HepG2 (cell line): Measurements from ENCODE around the gene DSN1. TPM values are rescaled to one million over a fixed set of nuclear protein-coding genes. Genes with fewer than 3 reads are reported as not detected.

Experiments used
- FOSL1 ChIP-seq: sonication (generic); formaldehyde crosslinking; IDR thresholded peaks from 2 replicates; pipeline ENCODE4 v1.9.0; 2021; ENCODE audit warnings: missing genetic modification reagents, borderline replicate concordance
- FOXK2 ChIP-seq: fragments of 450-650 bp; IDR thresholded peaks from 2 replicates; pipeline ENCODE4 v1.6.1; 2016
- HOXA7 ChIP-seq: sonication (generic); formaldehyde crosslinking; IDR thresholded peaks from 2 replicates; pipeline ENCODE4 v1.8.1; 2022; ENCODE audit warnings: mild to moderate bottlenecking, missing genetic modification reagents, moderate library complexity
- NCOR1 ChIP-seq: fragments of 200-600 bp; sonication (generic); IDR thresholded peaks from 2 replicates; pipeline ENCODE4 v1.7.0; 2017; ENCODE audit warnings: antibody characterized with exemption, low read length, borderline replicate concordance
- SAP130 ChIP-seq: IDR thresholded peaks from 2 replicates; pipeline ENCODE4 v1.6.1; 2016; ENCODE audit warnings: low read depth
- STAG1 ChIP-seq: sonication (generic); formaldehyde crosslinking; IDR thresholded peaks from 2 replicates; pipeline ENCODE4 v1.4.0; 2020; ENCODE audit warnings: missing genetic modification reagents
- ZNF24 ChIP-seq: fragments of 450-650 bp; IDR thresholded peaks from 2 replicates; pipeline ENCODE4 v1.6.1; 2017; ENCODE audit warnings: antibody characterized with exemption, mild to moderate bottlenecking
- ZNF260 ChIP-seq: sonication (generic); formaldehyde crosslinking; IDR thresholded peaks from 2 replicates; pipeline ENCODE4 v1.4.0; 2020; ENCODE audit warnings: missing genetic modification reagents, low read depth, mild to moderate bottlenecking, borderline replicate concordance
- ZNF431 ChIP-seq: sonication (generic); formaldehyde crosslinking; IDR thresholded peaks from 2 replicates; pipeline ENCODE4 v1.9.0; 2022; ENCODE audit warnings: missing genetic modification reagents, low read depth, mild to moderate bottlenecking, borderline replicate concordance
- ZNF788 ChIP-seq: sonication (generic); formaldehyde crosslinking; IDR thresholded peaks from 2 replicates; pipeline ENCODE4 v1.5.0; 2020; ENCODE audit warnings: mild to moderate bottlenecking, missing genetic modification reagents, borderline replicate concordance
- ZSCAN29 ChIP-seq: sonication (generic); formaldehyde crosslinking; conservative IDR thresholded peaks from 2 replicates; pipeline ENCODE4 v1.4.0; 2020; ENCODE audit warnings: mild to moderate bottlenecking, missing genetic modification reagents
- polyA plus RNA-seq, 8 experiments: library from polyadenylated mRNA; depleted of rRNA in 3 of 8; stranded (reverse) in 7 of 8; unstranded in 1 of 8; fragments of >200 nt; fragmentation: Illumina TruSeq in 4 of 8; extraction: Trizol in 4 of 8; gene quantifications; 2 replicates each; pipeline versions ENCODE4 v1.2.1 to v1.2.3, GENCODE V29; 2011 to 2016; ENCODE audit warnings: low read depth in 4 of 8, missing spikeins in 1 of 8, mixed read lengths in 1 of 8; ENCODE audit not compliant: insufficient read depth in 1 of 8
- total RNA-seq, 5 experiments: library from RNA; depleted of rRNA; stranded (reverse); fragments of >200 nt; fragmentation: Illumina TruSeq; extraction: Trizol; gene quantifications; 2 replicates each; pipeline ENCODE4 v1.2.3, GENCODE V29; 2016; ENCODE audit warnings: low read depth in 1 of 5
- TF ChIP-seq, protein P1 (sequence below): sonication (generic); formaldehyde crosslinking; IDR thresholded peaks from 2 replicates; pipeline ENCODE4 v1.5.1; 2020; ENCODE audit warnings: missing genetic modification reagents, mild to moderate bottlenecking, borderline replicate concordance
- TF ChIP-seq, protein P2 (sequence below): sonication (generic); formaldehyde crosslinking; IDR thresholded peaks from 2 replicates; pipeline ENCODE4 v1.8.0; 2022; ENCODE audit warnings: mild to moderate bottlenecking, missing genetic modification reagents, borderline replicate concordance
- TF ChIP-seq, protein P3 (sequence below): sonication (generic); formaldehyde crosslinking; IDR thresholded peaks from 2 replicates; pipeline ENCODE4 v1.9.0; 2022; ENCODE audit warnings: missing genetic modification reagents, mild to moderate bottlenecking, borderline replicate concordance
- TF ChIP-seq, protein P4 (sequence below): sonication (generic); formaldehyde crosslinking; IDR thresholded peaks from one replicate; pipeline ENCODE4 v1.5.1; 2020; ENCODE audit warnings: mild to moderate bottlenecking, missing genetic modification reagents; ENCODE audit errors: not compliant biosample characterization

DSN1 gene
- total and polyA plus RNA-seq, 2 of the 13 experiments (the other 11 are each of a cell fraction or from before 2014, with no cell fraction given): 18.7 to 53.7 TPM

DNA sequence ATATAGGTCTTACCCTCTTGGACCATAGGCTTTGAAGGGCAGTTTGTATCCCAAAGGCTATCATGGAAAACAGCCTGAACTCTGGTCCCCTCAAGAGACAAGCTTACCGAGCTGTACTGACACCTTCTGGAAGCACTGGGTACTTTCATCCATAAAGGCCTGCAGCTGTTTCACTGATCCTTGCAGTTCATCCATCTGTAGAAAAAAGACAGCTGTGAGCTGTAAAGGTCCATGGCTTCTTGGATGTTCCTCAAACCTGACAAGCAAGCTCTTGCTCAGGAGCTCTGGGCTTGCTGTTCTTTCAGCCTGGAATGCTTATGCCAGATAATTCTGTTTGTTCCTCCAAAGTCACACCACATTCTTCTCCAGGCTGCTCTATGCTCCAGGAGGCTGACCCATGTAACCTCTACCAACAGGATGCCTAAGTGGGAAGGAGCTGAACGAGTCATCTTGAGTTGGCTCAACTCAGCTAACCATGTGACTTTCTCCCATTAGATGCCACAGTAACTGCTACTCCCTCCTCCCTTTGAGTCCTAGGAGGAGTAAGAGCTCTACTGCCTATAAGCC, 18.8 kb downstream of the DSN1 start (continued):
- TF ChIP-seq NCOR1 (no peak; the same call in 1 of the 2 replicates), FOXK2 (no peak), SAP130 (CRISPR knock-in tag) (peak; percentile 59), HOXA7 (CRISPR knock-in tag) (no peak), STAG1 (CRISPR knock-in tag) (peak; percentile 97), ZNF260 (CRISPR knock-in tag) (no peak), FOSL1 (CRISPR knock-in tag) (no peak), ZNF788 (CRISPR knock-in tag) (no peak), ZNF431 (CRISPR knock-in tag) (no peak), ZNF24 (no peak), ZSCAN29 (0 out of 2 replicates have a peak, but pooled peaks have one; percentile 64)
- TF ChIP-seq, protein P1, sequence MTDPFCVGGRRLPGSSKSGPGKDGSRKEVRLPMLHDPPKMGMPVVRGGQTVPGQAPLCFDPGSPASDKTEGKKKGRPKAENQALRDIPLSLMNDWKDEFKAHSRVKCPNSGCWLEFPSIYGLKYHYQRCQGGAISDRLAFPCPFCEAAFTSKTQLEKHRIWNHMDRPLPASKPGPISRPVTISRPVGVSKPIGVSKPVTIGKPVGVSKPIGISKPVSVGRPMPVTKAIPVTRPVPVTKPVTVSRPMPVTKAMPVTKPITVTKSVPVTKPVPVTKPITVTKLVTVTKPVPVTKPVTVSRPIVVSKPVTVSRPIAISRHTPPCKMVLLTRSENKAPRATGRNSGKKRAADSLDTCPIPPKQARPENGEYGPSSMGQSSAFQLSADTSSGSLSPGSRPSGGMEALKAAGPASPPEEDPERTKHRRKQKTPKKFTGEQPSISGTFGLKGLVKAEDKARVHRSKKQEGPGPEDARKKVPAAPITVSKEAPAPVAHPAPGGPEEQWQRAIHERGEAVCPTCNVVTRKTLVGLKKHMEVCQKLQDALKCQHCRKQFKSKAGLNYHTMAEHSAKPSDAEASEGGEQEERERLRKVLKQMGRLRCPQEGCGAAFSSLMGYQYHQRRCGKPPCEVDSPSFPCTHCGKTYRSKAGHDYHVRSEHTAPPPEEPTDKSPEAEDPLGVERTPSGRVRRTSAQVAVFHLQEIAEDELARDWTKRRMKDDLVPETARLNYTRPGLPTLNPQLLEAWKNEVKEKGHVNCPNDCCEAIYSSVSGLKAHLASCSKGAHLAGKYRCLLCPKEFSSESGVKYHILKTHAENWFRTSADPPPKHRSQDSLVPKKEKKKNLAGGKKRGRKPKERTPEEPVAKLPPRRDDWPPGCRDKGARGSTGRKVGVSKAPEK (CRISPR knock-in tag): no peak
- TF ChIP-seq, protein P2, sequence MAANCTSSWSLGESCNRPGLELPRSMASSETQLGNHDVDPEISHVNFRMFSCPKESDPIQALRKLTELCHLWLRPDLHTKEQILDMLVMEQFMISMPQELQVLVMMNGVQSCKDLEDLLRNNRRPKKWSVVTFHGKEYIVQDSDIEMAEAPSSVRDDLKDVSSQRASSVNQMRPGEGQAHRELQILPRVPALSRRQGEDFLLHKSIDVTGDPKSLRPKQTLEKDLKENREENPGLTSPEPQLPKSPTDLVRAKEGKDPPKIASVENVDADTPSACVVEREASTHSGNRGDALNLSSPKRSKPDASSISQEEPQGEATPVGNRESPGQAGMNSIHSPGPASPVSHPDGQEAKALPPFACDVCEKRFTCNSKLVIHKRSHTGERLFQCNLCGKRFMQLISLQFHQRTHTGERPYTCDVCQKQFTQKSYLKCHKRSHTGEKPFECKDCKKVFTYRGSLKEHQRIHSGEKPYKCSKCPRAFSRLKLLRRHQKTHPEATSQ (CRISPR knock-in tag): no peak
- TF ChIP-seq, protein P3, sequence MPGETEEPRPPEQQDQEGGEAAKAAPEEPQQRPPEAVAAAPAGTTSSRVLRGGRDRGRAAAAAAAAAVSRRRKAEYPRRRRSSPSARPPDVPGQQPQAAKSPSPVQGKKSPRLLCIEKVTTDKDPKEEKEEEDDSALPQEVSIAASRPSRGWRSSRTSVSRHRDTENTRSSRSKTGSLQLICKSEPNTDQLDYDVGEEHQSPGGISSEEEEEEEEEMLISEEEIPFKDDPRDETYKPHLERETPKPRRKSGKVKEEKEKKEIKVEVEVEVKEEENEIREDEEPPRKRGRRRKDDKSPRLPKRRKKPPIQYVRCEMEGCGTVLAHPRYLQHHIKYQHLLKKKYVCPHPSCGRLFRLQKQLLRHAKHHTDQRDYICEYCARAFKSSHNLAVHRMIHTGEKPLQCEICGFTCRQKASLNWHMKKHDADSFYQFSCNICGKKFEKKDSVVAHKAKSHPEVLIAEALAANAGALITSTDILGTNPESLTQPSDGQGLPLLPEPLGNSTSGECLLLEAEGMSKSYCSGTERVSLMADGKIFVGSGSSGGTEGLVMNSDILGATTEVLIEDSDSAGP: no peak
- TF ChIP-seq, protein P4, sequence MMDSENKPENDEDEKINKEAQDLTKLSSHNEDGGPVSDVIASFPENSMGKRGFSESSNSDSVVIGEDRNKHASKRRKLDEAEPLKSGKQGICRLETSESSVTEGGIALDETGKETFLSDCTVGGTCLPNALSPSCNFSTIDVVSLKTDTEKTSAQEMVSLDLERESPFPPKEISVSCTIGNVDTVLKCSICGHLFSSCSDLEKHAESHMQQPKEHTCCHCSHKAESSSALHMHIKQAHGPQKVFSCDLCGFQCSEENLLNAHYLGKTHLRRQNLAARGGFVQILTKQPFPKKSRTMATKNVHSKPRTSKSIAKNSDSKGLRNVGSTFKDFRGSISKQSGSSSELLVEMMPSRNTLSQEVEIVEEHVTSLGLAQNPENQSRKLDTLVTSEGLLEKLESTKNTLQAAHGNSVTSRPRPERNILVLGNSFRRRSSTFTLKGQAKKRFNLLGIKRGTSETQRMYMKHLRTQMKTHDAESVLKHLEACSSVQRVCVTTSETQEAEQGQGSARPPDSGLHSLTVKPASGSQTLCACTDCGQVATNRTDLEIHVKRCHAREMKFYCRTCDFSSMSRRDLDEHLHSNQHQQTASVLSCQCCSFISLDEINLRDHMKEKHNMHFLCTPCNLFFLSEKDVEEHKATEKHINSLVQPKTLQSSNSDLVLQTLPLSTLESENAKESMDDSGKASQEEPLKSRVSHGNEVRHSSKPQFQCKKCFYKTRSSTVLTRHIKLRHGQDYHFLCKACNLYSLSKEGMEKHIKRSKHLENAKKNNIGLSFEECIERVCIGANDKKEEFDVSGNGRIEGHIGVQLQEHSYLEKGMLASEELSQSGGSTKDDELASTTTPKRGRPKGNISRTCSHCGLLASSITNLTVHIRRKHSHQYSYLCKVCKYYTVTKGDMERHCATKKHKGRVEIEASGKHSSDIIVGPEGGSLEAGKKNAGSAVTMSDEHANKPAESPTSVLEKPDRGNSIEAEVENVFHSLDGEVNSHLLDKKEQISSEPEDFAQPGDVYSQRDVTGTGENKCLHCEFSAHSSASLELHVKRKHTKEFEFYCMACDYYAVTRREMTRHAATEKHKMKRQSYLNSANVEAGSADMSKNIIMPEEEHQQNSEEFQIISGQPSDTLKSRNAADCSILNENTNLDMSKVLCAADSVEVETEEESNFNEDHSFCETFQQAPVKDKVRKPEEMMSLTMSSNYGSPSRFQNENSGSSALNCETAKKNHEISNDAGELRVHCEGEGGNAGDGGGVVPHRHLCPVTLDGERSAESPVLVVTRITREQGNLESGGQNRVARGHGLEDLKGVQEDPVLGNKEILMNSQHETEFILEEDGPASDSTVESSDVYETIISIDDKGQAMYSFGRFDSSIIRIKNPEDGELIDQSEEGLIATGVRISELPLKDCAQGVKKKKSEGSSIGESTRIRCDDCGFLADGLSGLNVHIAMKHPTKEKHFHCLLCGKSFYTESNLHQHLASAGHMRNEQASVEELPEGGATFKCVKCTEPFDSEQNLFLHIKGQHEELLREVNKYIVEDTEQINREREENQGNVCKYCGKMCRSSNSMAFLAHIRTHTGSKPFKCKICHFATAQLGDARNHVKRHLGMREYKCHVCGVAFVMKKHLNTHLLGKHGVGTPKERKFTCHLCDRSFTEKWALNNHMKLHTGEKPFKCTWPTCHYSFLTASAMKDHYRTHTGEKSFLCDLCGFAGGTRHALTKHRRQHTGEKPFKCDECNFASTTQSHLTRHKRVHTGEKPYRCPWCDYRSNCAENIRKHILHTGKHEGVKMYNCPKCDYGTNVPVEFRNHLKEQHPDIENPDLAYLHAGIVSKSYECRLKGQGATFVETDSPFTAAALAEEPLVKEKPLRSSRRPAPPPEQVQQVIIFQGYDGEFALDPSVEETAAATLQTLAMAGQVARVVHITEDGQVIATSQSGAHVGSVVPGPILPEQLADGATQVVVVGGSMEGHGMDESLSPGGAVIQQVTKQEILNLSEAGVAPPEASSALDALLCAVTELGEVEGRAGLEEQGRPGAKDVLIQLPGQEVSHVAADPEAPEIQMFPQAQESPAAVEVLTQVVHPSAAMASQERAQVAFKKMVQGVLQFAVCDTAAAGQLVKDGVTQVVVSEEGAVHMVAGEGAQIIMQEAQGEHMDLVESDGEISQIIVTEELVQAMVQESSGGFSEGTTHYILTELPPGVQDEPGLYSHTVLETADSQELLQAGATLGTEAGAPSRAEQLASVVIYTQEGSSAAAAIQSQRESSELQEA (CRISPR knock-in tag): no peak
